A673 (cell line): ENCODE results near the gene SPDYC.

Experiments used
- EZH2 ChIP-seq: fragments of 200-600 bp; sonication (generic); IDR thresholded peaks from 2 replicates; pipeline ENCODE4 v1.6.1; 2017; ENCODE audit warnings: borderline replicate concordance, low read depth, mild to moderate bottlenecking, mixed read lengths, antibody characterized with exemption, low read length; ENCODE audit not compliant: poor library complexity, severe bottlenecking
- TF ChIP-seq, protein P1 (sequence below): fragments of 300-800, 200-600 bp; sonication (generic); conservative IDR thresholded peaks from 2 replicates; pipeline ENCODE4 v1.5.1; 2017; ENCODE audit warnings: low read depth, mild to moderate bottlenecking, antibody characterized with exemption, low read length, moderate library complexity, mixed read lengths

DNA sequence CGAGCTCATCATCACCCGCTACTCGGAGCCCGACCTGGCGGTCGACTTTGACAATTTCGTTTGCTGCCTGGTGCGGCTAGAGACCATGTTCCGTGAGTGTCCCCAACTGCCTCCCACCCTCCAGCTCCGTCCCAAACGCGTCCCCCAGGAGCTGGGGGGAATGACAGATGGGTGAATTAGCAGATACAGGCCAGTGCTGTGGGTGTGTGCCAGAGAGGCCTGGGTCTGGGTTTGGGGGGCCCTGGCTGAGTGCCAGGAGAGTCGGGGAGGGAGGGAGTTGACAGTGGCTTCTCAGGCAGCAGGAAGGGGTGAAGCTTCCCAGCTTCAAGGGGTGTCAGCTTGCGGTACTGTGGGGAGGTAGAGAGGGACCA, 40.3 kb downstream of the SPDYC start:
- TF ChIP-seq, protein P1, sequence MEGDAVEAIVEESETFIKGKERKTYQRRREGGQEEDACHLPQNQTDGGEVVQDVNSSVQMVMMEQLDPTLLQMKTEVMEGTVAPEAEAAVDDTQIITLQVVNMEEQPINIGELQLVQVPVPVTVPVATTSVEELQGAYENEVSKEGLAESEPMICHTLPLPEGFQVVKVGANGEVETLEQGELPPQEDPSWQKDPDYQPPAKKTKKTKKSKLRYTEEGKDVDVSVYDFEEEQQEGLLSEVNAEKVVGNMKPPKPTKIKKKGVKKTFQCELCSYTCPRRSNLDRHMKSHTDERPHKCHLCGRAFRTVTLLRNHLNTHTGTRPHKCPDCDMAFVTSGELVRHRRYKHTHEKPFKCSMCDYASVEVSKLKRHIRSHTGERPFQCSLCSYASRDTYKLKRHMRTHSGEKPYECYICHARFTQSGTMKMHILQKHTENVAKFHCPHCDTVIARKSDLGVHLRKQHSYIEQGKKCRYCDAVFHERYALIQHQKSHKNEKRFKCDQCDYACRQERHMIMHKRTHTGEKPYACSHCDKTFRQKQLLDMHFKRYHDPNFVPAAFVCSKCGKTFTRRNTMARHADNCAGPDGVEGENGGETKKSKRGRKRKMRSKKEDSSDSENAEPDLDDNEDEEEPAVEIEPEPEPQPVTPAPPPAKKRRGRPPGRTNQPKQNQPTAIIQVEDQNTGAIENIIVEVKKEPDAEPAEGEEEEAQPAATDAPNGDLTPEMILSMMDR = no peak
- no peak for TF ChIP-seq EZH2
